Astrocyte of the cerebellum (primary cell): ENCODE data around the gene TES.

ENCODE experiments used
- DNase-seq: peaks from one replicate; pipeline ENCODE4 v3.0.0-alpha.2; 2011; ENCODE audit warnings: low read depth
- H3K4me3 ChIP-seq: 2 replicates; pipeline ENCODE4 v1.5.1; 2011; ENCODE audit warnings: mild to moderate bottlenecking, low read depth, low read length, moderate library complexity
- in situ Hi-C: cut with HindIII; loops from 2 replicates; pipeline ENCODE4 v1.10.0; 2017; ENCODE audit warnings: low sequenced_read_pairs
- TF ChIP-seq, protein P1 (sequence below): IDR thresholded peaks from 2 replicates; pipeline ENCODE4 v1.5.1; 2012; ENCODE audit warnings: low read length, low read depth, moderate library complexity, mild to moderate bottlenecking; ENCODE audit errors: missing control alignments

TES gene

DNA sequence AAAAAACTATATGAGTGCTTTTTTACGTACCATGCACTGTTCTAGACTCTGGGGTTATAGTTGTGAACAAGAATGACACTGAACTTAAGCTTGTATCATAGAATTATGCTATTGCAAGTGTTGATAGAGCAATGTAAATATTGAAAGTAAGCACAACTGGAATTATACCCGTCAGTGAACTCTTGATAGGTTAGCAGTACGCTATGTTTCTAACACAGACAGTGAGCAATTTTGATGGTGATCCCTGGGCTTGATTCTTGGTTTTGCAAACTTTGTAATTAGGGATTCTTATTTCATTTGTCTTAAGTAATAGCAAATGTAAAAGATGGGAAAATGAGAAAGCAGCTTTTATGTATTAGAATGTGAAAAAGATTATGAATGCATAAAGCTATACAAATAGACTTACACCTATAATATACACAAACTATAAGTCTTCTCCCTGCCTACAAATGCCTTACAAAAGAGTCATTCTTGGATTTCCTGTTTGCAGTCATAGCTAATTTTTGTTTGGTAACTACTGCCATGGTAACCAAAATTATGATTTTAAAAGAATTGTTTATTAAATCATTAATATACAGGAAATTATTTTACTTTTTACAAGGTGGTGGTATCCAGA lies 6.7 kb downstream of the TES start:
- no peak overlapping the region for H3K4me3 ChIP-seq
- in situ Hi-C loops, result no loop called here
- DNase-seq, result no peak
- TF ChIP-seq, protein P1, sequence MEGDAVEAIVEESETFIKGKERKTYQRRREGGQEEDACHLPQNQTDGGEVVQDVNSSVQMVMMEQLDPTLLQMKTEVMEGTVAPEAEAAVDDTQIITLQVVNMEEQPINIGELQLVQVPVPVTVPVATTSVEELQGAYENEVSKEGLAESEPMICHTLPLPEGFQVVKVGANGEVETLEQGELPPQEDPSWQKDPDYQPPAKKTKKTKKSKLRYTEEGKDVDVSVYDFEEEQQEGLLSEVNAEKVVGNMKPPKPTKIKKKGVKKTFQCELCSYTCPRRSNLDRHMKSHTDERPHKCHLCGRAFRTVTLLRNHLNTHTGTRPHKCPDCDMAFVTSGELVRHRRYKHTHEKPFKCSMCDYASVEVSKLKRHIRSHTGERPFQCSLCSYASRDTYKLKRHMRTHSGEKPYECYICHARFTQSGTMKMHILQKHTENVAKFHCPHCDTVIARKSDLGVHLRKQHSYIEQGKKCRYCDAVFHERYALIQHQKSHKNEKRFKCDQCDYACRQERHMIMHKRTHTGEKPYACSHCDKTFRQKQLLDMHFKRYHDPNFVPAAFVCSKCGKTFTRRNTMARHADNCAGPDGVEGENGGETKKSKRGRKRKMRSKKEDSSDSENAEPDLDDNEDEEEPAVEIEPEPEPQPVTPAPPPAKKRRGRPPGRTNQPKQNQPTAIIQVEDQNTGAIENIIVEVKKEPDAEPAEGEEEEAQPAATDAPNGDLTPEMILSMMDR, result no peak

DNA sequence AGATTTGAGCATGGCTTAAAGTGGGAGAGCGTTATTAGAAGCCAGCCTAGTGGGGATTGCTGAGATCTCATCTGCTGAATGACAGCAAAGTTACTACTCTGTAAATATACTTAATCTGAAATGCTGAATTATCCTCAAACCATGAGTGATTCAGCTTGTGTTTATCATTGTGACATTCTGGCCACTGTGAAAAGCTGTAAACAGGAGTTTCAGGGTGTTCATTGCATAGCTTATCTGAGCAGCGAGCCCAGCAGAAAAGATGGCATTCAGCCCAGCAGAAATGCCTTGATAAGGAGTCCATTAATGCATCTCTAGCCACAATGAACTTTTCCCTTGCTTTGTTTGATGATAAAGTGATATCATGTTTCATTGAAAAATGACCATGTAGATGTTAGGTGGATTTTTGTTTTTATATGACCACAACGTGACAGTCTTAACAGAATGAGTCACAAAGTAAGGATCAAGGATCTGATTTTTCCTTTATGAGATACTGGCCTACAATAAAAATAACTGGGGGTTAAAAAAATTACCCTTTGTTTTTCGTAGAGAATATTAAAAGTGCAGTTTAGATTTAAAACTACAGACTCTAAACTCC lies 7.8 kb downstream of the TES start:
- TF ChIP-seq, protein P1, result no peak
- no peak overlapping the region for H3K4me3 ChIP-seq
- in situ Hi-C loops, result no loop called here
- DNase-seq, result peak; percentile 77

DNA sequence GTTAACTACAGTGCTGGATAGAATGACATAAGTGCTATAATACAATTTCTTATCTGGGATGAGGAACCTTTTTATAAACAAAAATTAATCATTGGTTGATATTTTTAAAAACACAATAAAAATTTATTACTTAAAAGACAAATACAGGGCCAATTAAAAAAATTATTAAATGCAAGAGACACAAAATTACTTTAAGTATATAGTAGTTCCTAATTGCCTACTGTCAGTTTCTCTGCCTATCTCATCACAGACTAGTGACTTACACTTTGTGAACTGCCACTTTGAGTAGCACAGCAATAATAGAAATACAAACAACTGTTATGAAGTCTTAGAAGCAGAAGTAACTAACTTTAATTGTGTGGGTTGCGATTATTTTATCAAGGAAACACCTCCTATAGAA lies 8.4 kb downstream of the TES start:
- in situ Hi-C loops, result no loop called here
- TF ChIP-seq, protein P1, result no peak
- DNase-seq, result no peak
- no peak overlapping the region for H3K4me3 ChIP-seq

DNA sequence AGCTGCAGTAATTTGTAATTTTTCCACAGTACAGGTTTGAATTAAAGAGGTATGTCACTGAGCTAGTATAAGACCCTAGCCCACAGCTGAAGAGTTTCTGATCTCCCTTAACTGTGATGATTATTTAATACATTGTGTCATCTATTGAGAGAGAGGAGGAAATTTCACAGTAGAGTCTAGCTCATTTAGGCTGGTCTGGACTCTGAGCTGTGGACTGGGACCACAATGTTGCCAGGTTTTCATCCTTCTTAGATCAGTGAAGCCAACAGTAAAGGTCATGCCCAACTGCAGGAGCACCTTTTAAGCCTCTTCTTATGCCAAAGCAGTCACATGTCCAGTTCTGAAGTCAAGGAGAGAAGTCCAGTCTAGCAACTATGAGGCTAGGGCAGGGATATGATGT lies 8.9 kb downstream of the TES start:
- in situ Hi-C loops, result no loop called here
- no peak for DNase-seq
- TF ChIP-seq, protein P1, result no peak
- H3K4me3 ChIP-seq, result no peak overlapping the region

GRCh38 chr7:116219834-116220233 lies 9.5 kb downstream of the TES start:
- no peak for DNase-seq
- no peak overlapping the region for H3K4me3 ChIP-seq
- TF ChIP-seq, protein P1, result no peak
- in situ Hi-C loops, result no loop called here

GRCh38 chr7:116222501-116222900 lies 12.2 kb downstream of the TES start:
- in situ Hi-C loops, result no loop called here
- TF ChIP-seq, protein P1, result no peak
- no peak overlapping the region for H3K4me3 ChIP-seq
- DNase-seq, result no peak
